Neural cell (in vitro differentiated cells): ENCODE data around the gene RRBP1. TPM values are rescaled to one million over a fixed set of nuclear protein-coding genes. Genes with fewer than 3 reads are reported as not detected.

Experiments
- H2AFZ ChIP-seq: fragments of 200-600, 300-800 bp; sonication (generic), shearing (Covaris generic); 2 replicates; pipeline ENCODE4 v1.6.0; 2014; ENCODE audit warnings: low read depth, mild to moderate bottlenecking, antibody characterized with exemption, low read length, moderate library complexity
- H3F3A ChIP-seq: fragments of 200-600 bp; shearing (Covaris generic); 2 replicates; pipeline ENCODE4 v1.6.1; 2016; ENCODE audit warnings: mild to moderate bottlenecking, moderate library complexity, mixed read lengths, antibody characterized with exemption, low read length; ENCODE audit not compliant: insufficient read depth, poor library complexity, severe bottlenecking
- H3K27ac ChIP-seq: fragments of 200-600, 300-800 bp; sonication (generic), shearing (Covaris generic); 2 replicates; pipeline ENCODE4 v1.5.1; 2014; ENCODE audit warnings: mild to moderate bottlenecking, low read length, moderate library complexity
- H3K27me3 ChIP-seq: fragments of 300-800, 200-600 bp; sonication (generic), shearing (Covaris generic); 2 replicates; pipeline ENCODE4 v1.6.0; 2014; ENCODE audit warnings: mild to moderate bottlenecking, low read depth, low read length, moderate library complexity; ENCODE audit not compliant: insufficient read depth
- H3K36me3 ChIP-seq: fragments of 300-800, 200-600 bp; sonication (generic), shearing (Covaris generic); 2 replicates; pipeline ENCODE4 v1.5.1; 2014; ENCODE audit warnings: mild to moderate bottlenecking, antibody characterized with exemption, low read length, moderate library complexity; ENCODE audit not compliant: insufficient read depth
- H3K4me2 ChIP-seq: fragments of 300-800, 200-600 bp; sonication (generic), shearing (Covaris generic); 2 replicates; pipeline ENCODE4 v1.6.0; 2014; ENCODE audit warnings: mild to moderate bottlenecking, low read length
- H3K4me3 ChIP-seq: fragments of 300-800, 200-600 bp; sonication (generic), shearing (Covaris generic); 2 replicates; pipeline ENCODE4 v1.5.1; 2014; ENCODE audit warnings: mild to moderate bottlenecking, low read length, moderate library complexity
- H3K79me2 ChIP-seq: fragments of 200-600 bp; shearing (Covaris generic); replicated peaks from 2 replicates; pipeline ENCODE4 v1.6.0; 2014; ENCODE audit warnings: mild to moderate bottlenecking, low read length, moderate library complexity; ENCODE audit not compliant: insufficient read depth
- H3K9ac ChIP-seq: fragments of 300-800, 200-600 bp; sonication (generic), shearing (Covaris generic); 2 replicates; pipeline ENCODE4 v1.6.1; 2016; ENCODE audit warnings: mild to moderate bottlenecking, low read length, mixed read lengths
- H3K9me2 ChIP-seq: fragments of 200-600 bp; shearing (Covaris generic); 2 replicates; pipeline ENCODE4 v1.6.1; 2016; ENCODE audit warnings: mild to moderate bottlenecking, low read length, mixed read lengths; ENCODE audit not compliant: insufficient read depth
- H3K9me3 ChIP-seq: fragments of 200-600, 300-800 bp; sonication (generic), shearing (Covaris generic); 2 replicates; pipeline ENCODE4 v1.6.1; 2016; ENCODE audit warnings: mild to moderate bottlenecking, mixed run types, low read length, moderate library complexity, mixed read lengths
- H4K20me1 ChIP-seq: fragments of 200-600 bp; shearing (Covaris generic); 2 replicates; pipeline ENCODE4 v1.6.1; 2016; ENCODE audit warnings: mild to moderate bottlenecking, mixed run types; ENCODE audit not compliant: insufficient read depth
- EP300 ChIP-seq: fragments of 450-650 bp; conservative IDR thresholded peaks from 2 replicates; pipeline ENCODE4 v1.6.1; 2014; ENCODE audit warnings: antibody characterized with exemption, mild to moderate bottlenecking, moderate library complexity; ENCODE audit not compliant: poor library complexity, severe bottlenecking
- EZH2 ChIP-seq: fragments of 200-600, 300-800 bp; shearing (Covaris generic), sonication (generic); IDR thresholded peaks from 2 replicates; pipeline ENCODE4 v1.6.1; 2014; ENCODE audit warnings: antibody characterized with exemption, low read length, borderline replicate concordance, mild to moderate bottlenecking; ENCODE audit not compliant: insufficient read depth, poor library complexity, severe bottlenecking
- MXI1 ChIP-seq: fragments of 450-650 bp; conservative IDR thresholded peaks from 2 replicates; pipeline ENCODE4 v1.6.1; 2014; ENCODE audit warnings: antibody characterized with exemption, mild to moderate bottlenecking; ENCODE audit not compliant: poor library complexity, severe bottlenecking
- POLR2AphosphoS5 ChIP-seq: IDR thresholded peaks from 2 replicates; pipeline ENCODE4 v1.6.1; 2012
- RAD21 ChIP-seq: fragments of 450-650 bp; conservative IDR thresholded peaks from 2 replicates; pipeline ENCODE4 v1.6.1; 2014; ENCODE audit warnings: antibody characterized with exemption, mild to moderate bottlenecking, moderate library complexity
- SMC3 ChIP-seq: fragments of 450-650 bp; conservative IDR thresholded peaks from 2 replicates; pipeline ENCODE4 v1.6.1; 2014; ENCODE audit warnings: antibody characterized with exemption, mild to moderate bottlenecking, moderate library complexity; ENCODE audit not compliant: poor library complexity
- TAF1 ChIP-seq: IDR thresholded peaks from 2 replicates; pipeline ENCODE4 v1.6.1; 2012; ENCODE audit warnings: low read depth
- polyA plus RNA-seq: library from polyadenylated mRNA; depleted of rRNA; stranded (reverse); fragments of >200 nt; gene quantifications from 2 replicates; pipeline ENCODE4 v1.2.3, GENCODE V29; 2014
- TF ChIP-seq, protein P1 (sequence below): fragments of 450-650 bp; IDR thresholded peaks from 2 replicates; pipeline ENCODE4 v1.5.1; 2014; ENCODE audit warnings: antibody characterized with exemption, mild to moderate bottlenecking, moderate library complexity; ENCODE audit not compliant: poor library complexity, severe bottlenecking
- TF ChIP-seq, protein P2 (sequence below): IDR thresholded peaks from 2 replicates; pipeline ENCODE4 v1.6.1; 2012; ENCODE audit warnings: borderline replicate concordance

Gene RRBP1
- polyA plus RNA-seq, 1 donor from 2014 or later, result 2.2 TPM

DNA sequence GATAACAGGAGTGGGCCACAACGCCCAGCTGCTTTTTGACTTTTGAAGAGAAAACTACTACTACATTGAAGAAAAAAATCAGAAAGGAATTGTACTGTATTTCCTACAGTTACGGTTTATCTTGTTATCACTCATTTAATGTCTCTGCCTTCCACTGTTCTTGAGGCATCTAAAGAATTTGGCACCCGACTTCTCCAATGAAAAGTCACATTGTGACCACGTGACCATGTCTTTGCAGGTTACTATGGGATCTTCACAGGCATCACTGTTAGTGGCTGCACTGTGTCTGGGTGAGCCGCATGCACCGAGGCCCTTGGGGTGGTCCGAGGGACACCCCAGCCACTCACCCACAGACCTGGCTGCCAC, 26.8 kb downstream of the RRBP1 start:
- no peaks in the 10 kb centered on the region for H3K79me2 ChIP-seq
- no peak overlapping the region for H2AFZ ChIP-seq
- TF ChIP-seq EZH2 (no peak), MXI1 (no peak), TAF1 (no peak)
- TF ChIP-seq, protein P1, sequence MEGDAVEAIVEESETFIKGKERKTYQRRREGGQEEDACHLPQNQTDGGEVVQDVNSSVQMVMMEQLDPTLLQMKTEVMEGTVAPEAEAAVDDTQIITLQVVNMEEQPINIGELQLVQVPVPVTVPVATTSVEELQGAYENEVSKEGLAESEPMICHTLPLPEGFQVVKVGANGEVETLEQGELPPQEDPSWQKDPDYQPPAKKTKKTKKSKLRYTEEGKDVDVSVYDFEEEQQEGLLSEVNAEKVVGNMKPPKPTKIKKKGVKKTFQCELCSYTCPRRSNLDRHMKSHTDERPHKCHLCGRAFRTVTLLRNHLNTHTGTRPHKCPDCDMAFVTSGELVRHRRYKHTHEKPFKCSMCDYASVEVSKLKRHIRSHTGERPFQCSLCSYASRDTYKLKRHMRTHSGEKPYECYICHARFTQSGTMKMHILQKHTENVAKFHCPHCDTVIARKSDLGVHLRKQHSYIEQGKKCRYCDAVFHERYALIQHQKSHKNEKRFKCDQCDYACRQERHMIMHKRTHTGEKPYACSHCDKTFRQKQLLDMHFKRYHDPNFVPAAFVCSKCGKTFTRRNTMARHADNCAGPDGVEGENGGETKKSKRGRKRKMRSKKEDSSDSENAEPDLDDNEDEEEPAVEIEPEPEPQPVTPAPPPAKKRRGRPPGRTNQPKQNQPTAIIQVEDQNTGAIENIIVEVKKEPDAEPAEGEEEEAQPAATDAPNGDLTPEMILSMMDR, result no peak
- H3K27ac ChIP-seq, result no peak overlapping the region
- H3K4me2 ChIP-seq, result no peak overlapping the region
- no peak overlapping the region for H3K4me3 ChIP-seq
- no peaks in the 10 kb centered on the region for H3K36me3 ChIP-seq
- H3K27me3 ChIP-seq, result no peaks in the 10 kb centered on the region
- H3K9ac ChIP-seq, result no peak overlapping the region
- no peaks in the 10 kb centered on the region for H3K9me2 ChIP-seq
- no peaks in the 10 kb centered on the region for H3K9me3 ChIP-seq
- H3F3A ChIP-seq, result no peaks in the 10 kb centered on the region
- no peaks in the 10 kb centered on the region for H4K20me1 ChIP-seq

GRCh38 chr20:17654649-17655285, 27.3 kb downstream of the RRBP1 start:
- Histone ChIP-seq H3F3A (no peaks in the 10 kb centered on the region), H3K9me2 (no peaks in the 10 kb centered on the region), H3K9ac (no peak overlapping the region), H3K79me2 (no peaks in the 10 kb centered on the region), H3K9me3 (no peaks in the 10 kb centered on the region), H4K20me1 (no peaks in the 10 kb centered on the region), H3K27ac (no peak overlapping the region), H3K4me2 (no peak overlapping the region), H3K36me3 (no peaks in the 10 kb centered on the region), H3K4me3 (no peak overlapping the region), H3K27me3 (no peaks in the 10 kb centered on the region), H2AFZ (no peak overlapping the region)
- TF ChIP-seq MXI1 (no peak), RAD21 (no peak), EP300 (no peak), EZH2 (no peak), TAF1 (no peak), SMC3 (no peak), POLR2AphosphoS5 (no peak)
- TF ChIP-seq, protein P2, sequence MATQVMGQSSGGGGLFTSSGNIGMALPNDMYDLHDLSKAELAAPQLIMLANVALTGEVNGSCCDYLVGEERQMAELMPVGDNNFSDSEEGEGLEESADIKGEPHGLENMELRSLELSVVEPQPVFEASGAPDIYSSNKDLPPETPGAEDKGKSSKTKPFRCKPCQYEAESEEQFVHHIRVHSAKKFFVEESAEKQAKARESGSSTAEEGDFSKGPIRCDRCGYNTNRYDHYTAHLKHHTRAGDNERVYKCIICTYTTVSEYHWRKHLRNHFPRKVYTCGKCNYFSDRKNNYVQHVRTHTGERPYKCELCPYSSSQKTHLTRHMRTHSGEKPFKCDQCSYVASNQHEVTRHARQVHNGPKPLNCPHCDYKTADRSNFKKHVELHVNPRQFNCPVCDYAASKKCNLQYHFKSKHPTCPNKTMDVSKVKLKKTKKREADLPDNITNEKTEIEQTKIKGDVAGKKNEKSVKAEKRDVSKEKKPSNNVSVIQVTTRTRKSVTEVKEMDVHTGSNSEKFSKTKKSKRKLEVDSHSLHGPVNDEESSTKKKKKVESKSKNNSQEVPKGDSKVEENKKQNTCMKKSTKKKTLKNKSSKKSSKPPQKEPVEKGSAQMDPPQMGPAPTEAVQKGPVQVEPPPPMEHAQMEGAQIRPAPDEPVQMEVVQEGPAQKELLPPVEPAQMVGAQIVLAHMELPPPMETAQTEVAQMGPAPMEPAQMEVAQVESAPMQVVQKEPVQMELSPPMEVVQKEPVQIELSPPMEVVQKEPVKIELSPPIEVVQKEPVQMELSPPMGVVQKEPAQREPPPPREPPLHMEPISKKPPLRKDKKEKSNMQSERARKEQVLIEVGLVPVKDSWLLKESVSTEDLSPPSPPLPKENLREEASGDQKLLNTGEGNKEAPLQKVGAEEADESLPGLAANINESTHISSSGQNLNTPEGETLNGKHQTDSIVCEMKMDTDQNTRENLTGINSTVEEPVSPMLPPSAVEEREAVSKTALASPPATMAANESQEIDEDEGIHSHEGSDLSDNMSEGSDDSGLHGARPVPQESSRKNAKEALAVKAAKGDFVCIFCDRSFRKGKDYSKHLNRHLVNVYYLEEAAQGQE, result no peak
- TF ChIP-seq, protein P1, result no peak
